GM12872 (cell line): ENCODE results near the gene DMRT1.

Source experiments
- TF ChIP-seq, protein P1 (sequence below): IDR thresholded peaks from 3 replicates; pipeline ENCODE4 v1.5.1; 2011; ENCODE audit warnings: low read depth, mild to moderate bottlenecking, low read length, moderate library complexity; ENCODE audit not compliant: insufficient read depth

The DMRT1 gene

DNA sequence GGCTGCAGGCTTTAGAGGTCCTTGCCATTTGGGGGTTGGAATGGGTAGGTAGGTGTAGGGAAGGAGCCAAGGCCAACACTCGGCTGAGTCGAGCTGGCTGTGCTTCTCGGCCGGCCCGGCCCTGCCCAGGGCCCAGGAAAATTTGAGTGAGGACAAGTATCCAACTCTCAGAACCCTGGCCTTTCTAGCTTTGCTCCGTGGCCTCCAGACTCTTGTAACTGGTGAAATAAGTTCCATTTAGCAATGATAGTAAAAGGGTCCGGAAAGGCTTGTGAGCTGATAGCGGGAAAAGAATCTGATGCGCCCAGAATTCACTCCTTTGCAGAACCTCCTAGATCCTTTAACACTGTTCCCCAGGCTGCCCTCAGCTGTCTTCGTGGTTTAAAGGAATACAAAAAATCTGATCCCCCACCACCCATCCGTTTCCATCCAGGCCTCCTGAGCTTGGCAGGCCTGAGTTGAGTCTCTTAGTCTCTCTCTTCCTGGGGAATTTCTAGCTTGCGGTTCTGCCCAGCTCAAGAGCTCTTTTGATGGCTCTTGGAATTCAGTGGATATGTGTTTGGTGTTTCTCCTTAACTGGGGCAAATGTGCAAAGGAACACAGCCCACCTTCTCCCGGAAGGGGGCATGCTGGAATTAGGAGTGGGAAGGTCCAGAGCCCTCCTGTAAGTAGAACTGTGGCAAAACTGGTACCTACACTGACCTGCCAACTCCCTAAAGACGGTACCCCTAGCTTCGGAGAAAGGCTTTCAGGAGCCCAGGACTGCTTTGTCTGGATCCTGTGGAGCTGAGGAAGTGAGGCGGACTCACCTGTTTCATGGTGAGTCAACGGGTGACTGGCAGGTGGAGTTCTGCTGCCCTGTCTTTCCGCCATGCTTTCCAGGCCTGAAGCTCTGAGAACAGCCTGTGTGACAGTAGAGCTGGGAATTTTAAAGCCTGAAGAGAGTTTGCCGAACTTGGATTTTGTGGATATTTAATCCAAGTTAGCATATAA, 136.6 kb downstream of the DMRT1 start:
- TF ChIP-seq, protein P1, sequence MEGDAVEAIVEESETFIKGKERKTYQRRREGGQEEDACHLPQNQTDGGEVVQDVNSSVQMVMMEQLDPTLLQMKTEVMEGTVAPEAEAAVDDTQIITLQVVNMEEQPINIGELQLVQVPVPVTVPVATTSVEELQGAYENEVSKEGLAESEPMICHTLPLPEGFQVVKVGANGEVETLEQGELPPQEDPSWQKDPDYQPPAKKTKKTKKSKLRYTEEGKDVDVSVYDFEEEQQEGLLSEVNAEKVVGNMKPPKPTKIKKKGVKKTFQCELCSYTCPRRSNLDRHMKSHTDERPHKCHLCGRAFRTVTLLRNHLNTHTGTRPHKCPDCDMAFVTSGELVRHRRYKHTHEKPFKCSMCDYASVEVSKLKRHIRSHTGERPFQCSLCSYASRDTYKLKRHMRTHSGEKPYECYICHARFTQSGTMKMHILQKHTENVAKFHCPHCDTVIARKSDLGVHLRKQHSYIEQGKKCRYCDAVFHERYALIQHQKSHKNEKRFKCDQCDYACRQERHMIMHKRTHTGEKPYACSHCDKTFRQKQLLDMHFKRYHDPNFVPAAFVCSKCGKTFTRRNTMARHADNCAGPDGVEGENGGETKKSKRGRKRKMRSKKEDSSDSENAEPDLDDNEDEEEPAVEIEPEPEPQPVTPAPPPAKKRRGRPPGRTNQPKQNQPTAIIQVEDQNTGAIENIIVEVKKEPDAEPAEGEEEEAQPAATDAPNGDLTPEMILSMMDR = no peak

DNA sequence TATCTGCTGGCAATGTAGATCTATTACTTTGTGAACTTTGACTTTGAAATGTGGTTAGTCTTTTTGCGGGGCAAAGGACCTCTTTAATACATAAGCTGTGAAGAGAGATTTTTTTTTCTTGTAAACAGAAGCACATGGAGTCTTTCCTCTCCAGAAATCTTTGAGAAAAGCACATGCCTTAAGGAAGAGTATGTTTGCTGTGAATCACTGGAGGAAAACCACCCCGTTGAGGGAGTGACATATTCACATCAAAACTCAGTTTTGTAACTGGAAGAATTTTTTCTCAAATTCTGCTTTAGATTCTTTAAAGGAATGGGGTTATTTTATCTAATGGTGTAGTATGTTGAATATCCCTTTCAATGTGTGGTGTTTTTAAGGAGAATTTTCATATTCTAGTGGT, 138.5 kb downstream of the DMRT1 start:
- TF ChIP-seq, protein P1 = no peak

DNA sequence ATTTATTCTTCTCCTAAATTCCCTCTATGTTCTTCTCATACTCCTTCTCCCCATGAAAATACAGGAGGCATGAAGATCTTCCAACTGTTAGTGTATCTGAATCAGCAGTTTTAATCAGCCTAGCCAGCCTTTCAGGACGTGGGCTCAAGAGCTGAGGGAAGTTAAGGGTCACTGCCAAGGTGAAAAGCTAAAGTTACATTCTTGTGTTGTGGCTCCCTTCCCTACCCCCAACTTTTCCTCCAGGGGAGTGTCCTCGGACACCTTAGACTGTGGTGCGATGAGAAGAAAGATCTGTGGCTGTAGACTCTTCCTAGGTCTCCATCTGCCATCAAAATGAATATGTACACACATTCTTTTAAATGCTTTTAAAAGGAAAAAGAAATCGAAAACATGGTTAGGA, 139.1 kb downstream of the DMRT1 start:
- TF ChIP-seq, protein P1 = no peak

DNA sequence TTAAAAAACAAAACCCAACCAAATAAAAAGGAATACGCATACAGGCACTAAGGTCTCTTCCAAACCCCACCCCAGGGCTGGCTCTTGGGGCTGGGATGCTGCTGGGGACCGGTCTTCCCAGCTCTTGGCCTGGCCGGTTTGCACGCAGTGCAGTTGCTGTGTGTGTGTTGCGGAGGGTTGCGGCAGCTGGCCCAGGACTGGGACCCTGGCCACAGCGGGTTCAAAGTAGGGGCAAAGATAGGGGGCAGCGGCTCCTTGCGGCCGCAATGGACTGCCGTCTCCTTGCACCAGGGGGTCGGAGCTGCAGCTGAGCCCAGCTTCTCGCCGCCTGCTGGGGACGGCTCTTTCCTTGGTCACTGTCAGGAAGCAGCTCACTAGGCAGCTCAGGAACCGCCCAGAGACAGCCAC, 140.0 kb downstream of the DMRT1 start:
- TF ChIP-seq, protein P1 = no peak

DNA sequence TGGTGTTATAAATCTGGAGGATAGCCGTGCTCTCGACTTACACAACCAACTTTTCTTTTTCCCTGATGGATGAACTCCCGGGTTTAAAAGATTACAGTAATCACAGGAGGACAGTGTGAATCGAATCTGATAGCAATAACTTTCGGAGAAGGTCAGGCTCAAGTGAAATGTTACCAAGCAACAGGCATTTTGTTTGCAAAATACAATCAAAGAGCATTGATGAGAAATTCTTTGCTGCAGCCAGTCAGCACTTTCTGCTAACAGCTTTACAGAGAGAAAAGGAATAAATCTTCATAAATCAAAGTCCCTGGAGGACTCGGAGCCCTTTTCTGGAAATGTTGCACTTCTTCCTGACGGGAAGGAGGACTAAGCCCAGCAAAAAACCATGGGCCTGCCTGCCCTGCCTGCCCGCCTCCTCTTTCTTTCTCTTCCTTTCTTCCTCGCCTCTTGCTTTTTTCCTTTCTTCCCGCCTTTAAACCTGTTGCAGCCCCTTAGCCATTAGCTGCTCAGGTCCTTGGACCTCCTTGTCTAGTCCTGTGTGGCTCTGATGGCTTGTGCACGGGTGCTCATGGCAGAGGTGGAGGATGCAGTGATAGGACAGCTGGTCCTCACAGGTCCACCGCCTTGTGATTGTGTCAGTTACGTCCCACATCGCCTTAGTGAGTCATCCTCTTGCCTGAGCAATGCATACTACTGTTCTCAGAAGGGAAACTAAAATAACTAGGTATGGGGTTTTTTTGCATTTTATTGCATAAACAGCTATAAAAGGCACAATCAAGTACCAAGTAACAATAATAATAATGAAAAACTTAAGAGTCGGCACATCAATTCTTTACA, 141.1 kb downstream of the DMRT1 start:
- TF ChIP-seq, protein P1 = no peak

DNA sequence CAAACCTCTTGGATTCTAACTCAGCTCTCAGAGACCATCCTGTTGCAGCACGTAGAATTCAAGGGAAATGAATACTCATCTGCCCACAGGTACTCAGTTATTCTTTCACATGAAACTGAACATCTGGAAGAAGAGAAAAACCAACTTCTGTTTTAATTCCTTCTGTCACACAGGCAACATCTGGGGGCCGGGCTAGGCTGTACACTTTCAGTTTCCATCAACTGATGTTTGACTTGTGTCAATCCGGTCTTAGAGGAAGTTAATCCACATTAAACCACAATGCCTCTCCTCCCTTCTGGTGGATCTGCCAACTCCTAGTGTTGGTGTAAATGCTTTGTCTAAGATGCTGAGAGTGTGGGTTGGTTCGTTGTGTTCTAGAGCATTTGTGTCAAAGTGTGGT, 152.5 kb downstream of the DMRT1 start:
- TF ChIP-seq, protein P1 = no peak

DNA sequence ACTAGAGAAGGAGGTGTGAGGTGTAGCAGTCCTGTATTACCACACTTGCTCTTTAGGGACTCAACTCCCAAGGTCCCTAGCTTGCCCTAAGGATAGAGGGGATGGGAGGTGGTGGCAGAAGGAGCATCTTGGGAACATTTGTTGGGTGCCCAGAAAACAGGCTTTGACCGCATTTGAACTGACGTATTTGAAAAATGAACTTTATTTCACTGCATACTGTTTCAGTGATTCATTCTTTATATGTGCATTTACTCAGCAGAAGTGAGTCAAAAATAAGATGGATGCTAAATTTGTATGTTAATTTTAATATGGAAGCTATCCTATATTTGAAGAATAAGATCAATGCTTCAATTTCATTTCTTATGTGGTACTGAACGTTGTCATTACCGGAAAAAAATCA, 153.7 kb downstream of the DMRT1 start:
- TF ChIP-seq, protein P1 = no peak
